GM12874 (cell line): ENCODE measurements around the gene MOB3B.

Experiments
- CTCF ChIP-seq: IDR thresholded peaks from 2 replicates; pipeline ENCODE4 v1.5.1; 2011; ENCODE audit warnings: low read depth, mild to moderate bottlenecking, control low read depth, low read length, moderate library complexity; ENCODE audit not compliant: insufficient read depth

MOB3B gene

DNA sequence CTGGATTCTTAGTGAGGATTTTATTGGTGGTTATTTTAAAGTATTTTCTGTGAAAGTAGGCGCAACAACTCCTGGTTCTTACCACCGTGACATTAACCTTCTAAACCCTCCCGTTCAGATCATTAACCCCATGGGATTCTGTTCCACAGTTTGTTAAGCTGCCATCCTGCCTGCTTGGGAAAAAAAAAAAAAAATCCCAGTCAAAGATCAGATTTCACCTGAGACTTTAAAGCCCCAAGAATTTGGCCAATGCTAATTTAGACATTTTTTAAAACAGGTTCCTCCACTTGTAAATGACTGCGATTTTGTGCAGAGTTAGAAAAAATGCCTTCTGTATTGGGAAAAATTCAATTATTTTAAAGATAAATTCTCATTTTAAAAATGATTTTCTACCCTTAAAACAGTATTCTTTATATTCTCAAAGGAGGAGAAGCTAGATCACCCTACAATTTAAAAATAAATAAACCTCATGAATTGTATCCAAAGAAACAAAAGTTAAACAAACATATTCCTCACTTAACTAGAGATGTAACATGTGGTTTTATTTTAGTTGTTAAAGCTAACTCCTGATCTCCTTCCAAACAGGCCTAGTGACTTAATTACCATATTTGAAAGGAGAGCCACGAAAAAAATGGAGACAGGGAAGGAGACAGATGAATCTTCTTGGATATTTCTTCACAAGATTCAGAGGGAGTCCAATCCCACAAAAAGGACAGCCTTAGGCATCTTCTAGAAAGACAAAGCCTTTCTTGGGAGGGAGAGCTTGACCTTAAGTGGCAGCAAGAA is 98.7 kb downstream of the MOB3B start:
- TF ChIP-seq CTCF = no peak

DNA sequence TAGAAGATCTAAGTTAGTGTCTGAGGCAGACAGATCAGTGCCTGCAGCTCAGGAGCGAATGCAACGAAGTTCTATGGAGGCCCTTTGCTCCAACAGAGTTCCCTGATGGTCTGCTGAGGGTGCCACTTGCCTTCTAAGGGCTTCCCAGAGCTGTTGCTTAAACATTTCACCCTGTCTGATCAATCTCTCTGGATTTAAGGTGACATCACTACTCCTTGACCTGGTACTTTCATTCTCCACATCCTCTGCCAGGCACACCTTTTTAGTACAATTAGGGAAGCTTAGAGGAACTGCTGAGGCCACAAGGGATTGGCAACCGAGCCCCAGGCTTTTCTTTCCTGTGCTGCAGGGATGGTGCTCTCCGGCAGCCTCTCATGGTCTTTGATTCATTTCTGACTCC is 99.7 kb downstream of the MOB3B start:
- no peak for TF ChIP-seq CTCF

GRCh38 chr9:27429436-27429835 is 100.2 kb downstream of the MOB3B start:
- TF ChIP-seq CTCF = no peak

GRCh38 chr9:27428551-27428950 is 101.1 kb downstream of the MOB3B start:
- no peak for TF ChIP-seq CTCF

DNA sequence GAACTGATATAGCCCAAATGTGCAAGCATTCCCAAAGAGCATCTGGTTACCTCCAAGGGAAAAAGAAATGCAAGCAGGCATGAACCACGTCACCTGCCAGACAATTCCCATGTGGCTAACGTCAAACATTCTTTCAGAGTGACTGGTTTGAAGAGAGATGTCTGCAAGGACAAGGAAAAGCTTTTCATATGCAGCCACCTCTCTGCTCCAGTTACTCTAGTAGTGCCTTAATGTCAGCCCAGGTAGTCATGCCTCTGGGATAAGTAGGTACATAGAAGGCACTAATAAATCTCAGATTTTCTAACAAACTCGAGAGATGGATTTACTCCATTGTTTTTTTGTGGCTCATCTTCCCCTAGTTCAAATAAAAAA is 102.4 kb downstream of the MOB3B start:
- no peak for TF ChIP-seq CTCF

GRCh38 chr9:27426511-27427271 is 102.9 kb downstream of the MOB3B start:
- no peak for TF ChIP-seq CTCF

GRCh38 chr9:27425827-27426510 is 103.6 kb downstream of the MOB3B start:
- TF ChIP-seq CTCF = no peak
